ENCODE measurements around the gene NOP14. TPM values are rescaled to one million over a fixed set of nuclear protein-coding genes. Genes with fewer than 3 reads are reported as not detected.
"Not testable (repeated sequence)": the region's sequence is repeated elsewhere in the genome, so short reads cannot be mapped to it uniquely, and the experiment has no call there.

NOP14 gene
- total RNA-seq, 1 experiment from 2014 or later, result 21.5 TPM

- no peak for DNase-seq (ENCODE audit: low read depth)
These were observed 1.3 kb downstream of the NOP14 start for GRCh38 chr4:2961811-2962441.

DNA sequence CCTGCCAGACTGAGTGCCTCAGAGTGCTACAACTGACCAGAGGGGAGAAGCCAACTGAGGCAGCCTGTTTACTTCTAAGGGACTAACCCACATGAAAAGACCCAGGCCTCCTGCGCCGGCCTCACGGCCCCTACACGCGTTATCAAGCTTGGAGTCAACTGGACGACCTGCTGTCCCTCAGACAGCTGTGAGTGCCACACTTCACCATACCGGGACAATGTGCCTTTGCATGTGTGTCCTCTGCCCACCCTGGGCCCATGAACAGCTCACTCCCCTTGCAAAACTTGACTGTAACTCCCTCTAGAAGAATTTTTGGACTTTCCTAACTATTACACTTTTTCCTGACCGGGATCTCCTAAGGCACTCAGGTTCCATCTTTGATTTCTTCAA lies 1.8 kb downstream of the NOP14 start:
- no peak for DNase-seq (ENCODE audit: low read depth)

GRCh38 chr4:2960450-2960849 lies 2.8 kb downstream of the NOP14 start:
- DNase-seq (ENCODE audit: low read depth), result not testable (repeated sequence)

DNA sequence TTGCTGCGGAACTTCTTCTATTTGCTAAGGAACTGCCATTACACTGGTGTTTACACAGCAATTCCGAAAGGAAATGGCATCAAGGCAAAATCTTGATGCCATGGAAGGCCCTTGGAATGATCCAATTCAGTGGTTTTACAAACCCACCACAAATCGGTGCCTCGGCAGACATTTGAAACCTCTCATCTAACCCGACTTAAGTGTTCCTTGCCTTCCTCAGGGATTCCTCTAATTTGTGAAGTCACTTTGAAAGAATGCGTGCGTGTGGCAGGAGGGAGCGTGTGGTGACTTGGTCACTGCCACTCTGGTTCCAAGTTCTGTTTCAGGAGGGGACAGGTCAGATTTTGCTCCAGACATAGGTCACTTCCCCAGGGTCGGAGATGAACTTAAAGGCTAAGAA lies 4.8 kb downstream of the NOP14 start:
- DNase-seq (ENCODE audit: low read depth), result peak; percentile 75

- not testable (repeated sequence) for DNase-seq (ENCODE audit: low read depth)
These were observed 7.8 kb downstream of the NOP14 start for GRCh38 chr4:2955186-2956044.

GRCh38 chr4:2954358-2955185 lies 8.6 kb downstream of the NOP14 start:
- no peak for DNase-seq (ENCODE audit: low read depth)

GRCh38 chr4:2953496-2953895 lies 9.7 kb downstream of the NOP14 start:
- DNase-seq (ENCODE audit: low read depth), result no peak

DNA sequence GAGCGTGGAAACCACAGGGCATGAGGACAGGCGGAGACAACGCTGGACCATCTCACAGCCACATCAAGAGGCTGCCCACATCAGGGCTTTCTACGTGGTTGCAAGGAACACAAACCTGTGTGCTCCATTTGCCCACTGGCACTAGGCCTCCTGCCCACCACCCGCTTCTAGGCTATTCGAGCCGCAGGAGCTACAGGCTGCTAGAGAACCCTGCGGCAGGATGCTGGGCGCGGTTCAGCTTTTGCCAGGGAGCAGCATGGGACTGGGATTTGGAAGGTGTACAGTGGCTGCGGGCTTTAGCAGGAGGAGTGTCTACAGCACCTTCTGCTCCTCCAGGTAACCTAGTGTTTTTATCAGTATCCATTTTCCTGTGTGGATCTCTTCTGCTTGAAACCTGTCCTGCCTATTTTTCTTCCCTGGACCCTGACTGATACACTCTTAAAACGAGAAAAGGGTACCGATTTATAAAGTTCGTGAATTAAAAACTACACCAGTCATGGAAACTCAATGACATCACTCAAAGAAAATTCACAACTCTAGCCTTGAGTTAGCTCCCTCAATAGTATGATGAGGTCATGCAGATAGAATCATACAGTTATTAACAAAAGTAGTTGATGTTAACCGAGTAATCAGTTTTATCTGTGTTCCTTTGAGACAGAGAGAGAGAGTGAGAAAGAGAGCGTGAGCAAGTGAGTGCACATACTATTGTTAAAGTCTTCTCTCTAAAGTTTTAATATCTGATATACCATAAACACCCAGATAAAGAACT lies 12.8 kb downstream of the NOP14 start:
- DNase-seq (ENCODE audit: low read depth), result no peak

DNA sequence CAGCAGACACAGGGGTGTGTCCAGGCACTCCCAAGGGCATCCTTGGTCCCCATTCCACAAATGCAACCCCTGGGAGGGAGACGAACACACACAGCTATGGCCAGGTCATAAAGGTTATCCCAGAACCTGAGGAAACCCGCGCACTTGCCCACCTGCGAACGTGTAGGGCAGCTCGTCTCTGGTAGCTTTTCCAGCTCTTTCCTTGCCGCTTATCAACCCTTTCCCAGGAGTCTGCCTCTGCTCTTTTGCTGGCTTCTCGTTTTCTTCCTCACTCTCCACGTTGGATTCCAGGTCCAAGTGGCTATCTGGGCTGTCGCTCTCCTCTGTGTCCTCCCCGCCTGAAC lies 13.5 kb downstream of the NOP14 start:
- no peak for DNase-seq (ENCODE audit: low read depth)

- DNase-seq (ENCODE audit: low read depth), result no peak
These were observed 14.1 kb downstream of the NOP14 start for GRCh38 chr4:2948895-2949781.

DNA sequence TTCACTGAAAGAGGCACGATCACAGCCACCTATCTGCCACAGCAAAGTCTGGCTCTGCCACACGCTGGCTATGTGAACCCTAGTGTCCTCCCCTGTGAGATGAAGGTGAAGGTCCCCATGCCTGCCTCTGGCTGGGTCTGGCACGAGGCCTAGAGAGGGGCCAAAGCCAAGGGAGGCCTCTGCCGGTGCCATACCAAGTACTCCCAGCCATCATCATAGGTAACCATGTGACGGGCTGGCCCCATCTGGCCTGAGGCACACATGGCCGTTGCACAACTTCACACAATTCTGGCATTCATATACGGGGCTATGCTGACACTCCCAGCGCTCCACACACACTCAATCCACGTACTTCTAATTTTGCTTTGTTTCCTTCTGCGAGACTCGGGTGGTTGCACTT lies 15.3 kb downstream of the NOP14 start:
- DNase-seq (ENCODE audit: low read depth), result no peak

DNA sequence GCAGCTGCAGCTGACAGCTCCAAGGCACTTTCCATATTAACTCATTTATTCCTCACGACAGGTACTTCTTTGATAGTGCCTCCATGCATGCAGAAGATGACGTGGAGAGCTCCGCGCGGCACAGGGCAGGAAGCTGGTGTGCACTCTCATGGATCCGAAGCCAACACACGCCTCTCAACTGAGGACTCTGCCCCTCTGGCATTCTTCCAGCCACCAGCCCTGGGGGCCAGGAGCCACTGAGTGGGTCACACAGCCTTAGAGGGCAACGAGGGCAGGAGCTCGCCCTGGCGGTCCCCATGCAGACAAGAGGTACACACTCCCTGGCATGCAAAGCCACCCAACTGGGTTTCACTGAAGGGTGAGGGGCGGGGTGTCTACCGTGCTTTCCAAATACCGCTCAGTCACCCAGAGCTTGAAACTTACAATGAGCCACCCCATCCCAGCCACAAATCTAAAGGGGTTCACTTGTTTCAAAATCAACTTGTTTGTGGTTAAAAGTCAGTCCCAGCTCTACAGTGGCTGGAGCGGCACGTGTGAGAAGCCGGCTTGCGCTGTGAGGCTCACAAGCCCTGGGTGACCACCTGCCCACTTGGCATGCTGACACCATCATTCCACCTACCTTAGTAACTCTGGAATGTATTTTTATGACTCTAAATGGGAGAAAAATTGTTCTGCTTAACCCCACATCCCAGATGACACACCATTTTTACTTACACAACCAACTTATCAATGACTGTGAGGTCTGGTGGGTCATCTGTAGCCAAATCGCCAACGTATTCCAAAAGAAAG lies 16.2 kb downstream of the NOP14 start:
- no peak for DNase-seq (ENCODE audit: low read depth)

DNA sequence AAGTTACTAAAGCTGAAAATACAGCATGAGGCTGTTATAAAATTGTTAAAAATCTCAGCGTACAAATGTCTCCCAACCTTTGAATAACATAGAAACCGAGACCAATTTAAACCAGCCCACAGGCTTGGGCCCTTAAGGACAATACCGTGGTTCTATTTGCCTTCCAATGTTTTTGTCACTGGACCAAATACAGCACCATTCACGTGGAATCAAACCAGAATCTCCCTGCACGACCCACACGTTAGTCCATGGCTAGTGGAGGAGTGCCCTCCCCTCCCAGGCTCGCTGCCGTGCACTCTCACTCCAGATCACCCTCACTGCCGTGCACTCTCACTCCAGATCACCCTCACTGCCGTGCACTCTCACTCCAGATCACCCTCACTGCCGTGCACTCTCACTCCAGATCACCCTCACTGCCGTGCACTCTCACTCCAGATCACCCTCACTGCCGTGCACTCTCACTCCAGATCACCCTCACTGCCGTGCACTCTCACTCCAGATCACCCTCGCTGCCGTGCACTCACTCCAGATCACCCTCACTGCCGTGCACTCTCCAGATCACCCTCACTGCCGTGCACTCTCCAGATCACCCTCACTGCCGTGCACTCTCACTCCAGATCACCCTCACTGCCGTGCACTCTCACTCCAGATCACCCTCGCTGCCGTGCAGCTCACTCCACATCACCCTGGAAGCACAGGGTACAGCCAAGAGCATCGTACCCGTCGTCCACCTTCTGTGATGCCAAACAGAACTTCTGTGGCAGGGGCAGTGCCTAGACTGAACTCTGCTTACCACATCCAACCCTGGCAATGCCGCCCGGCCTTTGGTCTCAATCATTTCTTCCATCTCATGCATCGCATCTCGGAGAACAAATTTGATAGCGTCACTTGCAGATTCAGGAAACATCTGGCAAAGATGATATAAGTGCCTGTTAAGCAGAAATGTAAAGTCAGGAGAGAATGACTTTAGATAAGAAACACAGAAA lies 17.3 kb downstream of the NOP14 start:
- not testable (repeated sequence) for DNase-seq (ENCODE audit: low read depth)

DNA sequence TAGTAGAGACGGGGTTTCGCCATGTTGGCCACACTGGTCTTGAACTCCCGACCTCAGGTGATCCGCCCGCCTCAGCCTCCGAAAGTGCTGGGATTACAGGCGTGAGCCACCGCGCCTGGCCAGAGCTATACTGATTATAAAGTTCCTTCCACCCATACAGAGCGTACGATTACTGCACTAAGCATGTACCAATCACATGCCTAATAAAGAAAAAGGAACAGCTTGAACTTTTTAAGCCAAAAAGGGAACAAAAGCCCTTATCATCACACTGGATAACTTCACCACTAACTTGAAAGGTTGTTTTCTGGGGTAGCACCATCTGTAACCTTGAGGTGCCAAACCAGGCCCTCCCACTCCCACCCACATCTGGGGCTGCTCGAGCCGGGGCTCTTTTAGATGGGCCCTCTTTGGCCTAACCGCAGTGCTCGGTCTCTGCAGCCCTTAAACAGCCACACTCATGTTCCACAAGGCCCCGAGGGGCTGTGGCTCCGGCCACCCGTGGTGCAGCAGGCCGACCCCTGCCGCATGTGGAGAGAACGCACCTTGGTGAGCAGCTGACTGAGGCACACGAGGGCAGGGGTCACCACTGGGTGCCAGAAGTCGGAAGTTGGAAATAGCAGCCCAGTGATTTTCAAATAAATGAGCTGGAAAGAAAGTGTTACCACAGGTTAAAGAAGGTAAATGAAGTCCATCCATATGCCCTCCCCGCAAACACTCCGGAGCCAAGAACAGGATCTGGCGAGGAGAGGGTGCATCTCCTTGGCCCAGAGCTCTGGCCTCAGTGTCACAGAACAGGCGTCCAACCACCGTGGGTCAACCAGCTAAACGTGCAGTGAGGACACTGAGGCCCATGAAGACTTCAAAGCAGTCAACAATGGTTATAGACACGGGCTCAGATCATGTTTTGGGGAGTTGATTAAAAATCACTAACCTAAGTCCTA lies 18.4 kb downstream of the NOP14 start:
- no peak for DNase-seq (ENCODE audit: low read depth)

- DNase-seq (ENCODE audit: low read depth), result no peak
These were observed 19.1 kb downstream of the NOP14 start for GRCh38 chr4:2944091-2944482.

GRCh38 chr4:2943364-2944090 lies 19.7 kb downstream of the NOP14 start:
- no peak for DNase-seq (ENCODE audit: low read depth)

Data from Daoy (cell line).